ENCODE measurements around the gene DUSP6.

- no peak for TF ChIP-seq EZH2 (IDR thresholded peaks at IDR 0.05; ENCODE audit: low read depth, low read length, severe bottlenecking)
- no peak for TF ChIP-seq SRF (IDR thresholded peaks at IDR 0.05; ENCODE audit: low read depth, low read length)
- TF ChIP-seq SP2 (IDR thresholded peaks at IDR 0.05; ENCODE audit: low read length) = no peak
- TF ChIP-seq ZNF274 (IDR thresholded peaks at IDR 0.05; ENCODE audit: borderline replicate concordance, extremely low read depth, low read length) = no peak
- no peak for TF ChIP-seq BCL11A (IDR thresholded peaks at IDR 0.05; ENCODE audit: low read depth in 2 of 2, low read length in 2 of 2)
- TF ChIP-seq CTCF (IDR thresholded peaks at IDR 0.05; ENCODE audit: control extremely low read depth in 1 of 3, insufficient read depth in 1 of 3, low read depth in 1 of 3, low read length in 3 of 3) = no peak
These were observed 49.2 kb upstream of the DUSP6 start for GRCh38 chr12:89401433-89402058.
